HG02678 (cell line): ENCODE results near the gene PLD2.

ENCODE experiments used
- ATAC-seq: cut with Tn5 transposase; IDR thresholded peaks from one replicate; pipeline ENCODE4 v1.9.1; 2021; ENCODE audit warnings: mild to moderate bottlenecking, moderate library complexity; ENCODE audit not compliant: unreplicated experiment

PLD2 gene

DNA sequence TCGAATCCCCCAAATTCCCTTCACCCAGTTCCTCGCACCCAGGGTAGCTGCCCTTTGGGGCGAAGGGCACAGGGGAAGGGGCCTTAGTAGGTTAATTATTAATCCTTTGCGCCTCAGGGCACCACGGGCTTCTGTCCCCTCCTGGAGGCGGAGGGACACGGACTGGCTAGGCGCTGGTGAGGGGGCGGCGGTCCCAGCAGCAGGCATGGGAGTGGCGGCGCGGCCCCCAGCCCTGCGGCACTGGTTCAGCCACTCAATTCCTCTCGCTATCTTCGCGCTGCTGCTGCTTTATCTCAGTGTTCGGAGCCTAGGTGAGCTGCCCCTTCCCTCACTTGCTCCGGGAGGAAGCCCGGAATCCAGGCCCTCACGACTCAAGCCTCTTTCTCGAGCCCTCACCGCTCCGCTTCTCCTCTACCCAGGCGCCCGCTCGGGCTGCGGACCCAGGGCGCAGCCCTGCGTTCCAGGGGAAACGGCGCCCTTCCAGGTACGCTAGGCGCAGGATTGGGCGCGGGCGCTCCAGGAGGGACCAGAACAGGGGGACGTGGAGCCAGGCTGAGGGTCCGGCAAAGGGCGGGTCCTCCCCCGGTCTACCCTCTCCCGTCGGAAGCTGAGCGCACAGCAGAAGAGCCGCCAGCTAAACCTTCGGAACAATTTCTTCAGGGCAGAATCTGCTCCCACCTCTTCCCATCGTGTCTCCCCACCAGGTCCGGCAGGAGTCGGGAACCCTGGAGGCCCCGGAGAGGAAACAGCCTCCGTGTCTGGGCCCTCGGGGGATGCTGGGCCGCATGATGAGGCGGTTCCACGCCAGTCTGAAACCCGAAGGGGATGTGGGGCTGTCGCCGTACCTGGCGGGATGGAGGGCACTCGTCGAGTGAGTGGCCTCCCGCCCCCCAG lies 17.9 kb upstream of the PLD2 start, which contains the start of gene GLTPD2:
Gene GLTPD2 (plus strand): TSS at position 158 of the 894 bp plus-strand sequence. CDS start 48 bp downstream, at position 206.
- ATAC-seq: no peak

DNA sequence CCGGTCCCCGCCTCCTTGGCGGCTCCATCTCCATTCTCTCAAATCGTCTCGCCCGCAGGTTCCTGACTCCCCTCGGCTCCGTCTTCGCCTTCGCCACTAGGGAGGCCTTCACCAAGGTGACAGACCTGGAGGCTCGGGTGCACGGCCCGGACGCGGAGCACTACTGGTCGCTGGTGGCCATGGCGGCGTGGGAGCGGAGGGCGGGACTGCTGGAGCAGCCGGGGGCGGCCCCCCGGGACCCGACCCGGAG lies 17.3 kb upstream of the PLD2 start:
- ATAC-seq: no peak

DNA sequence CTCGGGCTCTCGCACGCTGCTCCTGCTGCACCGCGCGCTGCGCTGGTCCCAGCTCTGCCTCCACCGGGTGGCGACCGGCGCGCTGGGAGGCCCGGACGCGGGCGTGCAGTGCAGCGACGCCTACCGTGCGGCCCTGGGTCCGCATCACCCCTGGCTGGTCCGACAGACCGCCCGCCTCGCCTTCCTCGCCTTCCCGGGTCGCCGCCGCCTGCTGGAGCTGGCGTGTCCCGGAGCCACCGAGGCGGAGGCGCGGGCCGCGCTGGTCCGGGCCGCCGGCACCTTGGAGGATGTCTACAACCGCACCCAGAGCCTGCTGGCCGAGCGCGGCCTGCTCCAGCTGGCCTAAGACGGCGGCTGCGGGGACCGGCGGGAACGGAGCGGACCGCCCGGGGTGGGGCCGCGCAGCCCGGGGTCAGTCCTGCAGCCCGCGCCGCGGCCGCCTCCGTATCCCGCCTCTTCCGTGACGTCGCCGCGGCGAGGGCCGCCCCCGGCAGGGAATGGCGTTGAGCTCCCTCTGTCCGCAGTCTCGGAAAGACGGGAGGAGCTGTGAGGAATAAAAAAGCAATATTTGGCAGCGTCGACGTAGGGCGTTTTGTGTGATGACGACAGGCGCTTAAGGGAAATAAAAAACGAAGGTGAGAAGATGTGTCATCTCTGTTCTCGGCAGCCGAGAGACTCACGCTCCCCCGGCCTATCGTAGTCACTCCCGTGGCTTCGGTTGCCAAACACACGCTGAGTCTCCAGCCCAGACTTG lies 16.8 kb upstream of the PLD2 start:
- peak; percentile 92 for ATAC-seq

DNA sequence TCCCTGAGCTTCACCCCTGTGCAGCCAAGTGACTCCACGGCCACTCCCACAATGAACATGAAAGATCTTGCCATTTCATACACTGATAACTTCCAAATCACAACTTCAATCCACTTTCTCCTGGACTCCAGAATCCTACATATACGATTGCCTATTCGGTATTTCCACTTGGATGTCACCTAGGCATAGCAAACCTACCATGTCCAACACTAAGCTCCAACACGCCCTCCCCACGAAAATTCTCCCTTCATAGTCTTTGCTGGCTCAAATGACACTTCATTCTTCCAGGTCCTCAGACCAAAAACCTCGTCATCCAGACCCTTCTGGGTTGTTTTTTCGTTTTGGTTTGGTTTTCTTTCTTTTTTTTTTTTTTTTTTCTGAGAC lies 16.3 kb upstream of the PLD2 start:
- ATAC-seq: no peak

DNA sequence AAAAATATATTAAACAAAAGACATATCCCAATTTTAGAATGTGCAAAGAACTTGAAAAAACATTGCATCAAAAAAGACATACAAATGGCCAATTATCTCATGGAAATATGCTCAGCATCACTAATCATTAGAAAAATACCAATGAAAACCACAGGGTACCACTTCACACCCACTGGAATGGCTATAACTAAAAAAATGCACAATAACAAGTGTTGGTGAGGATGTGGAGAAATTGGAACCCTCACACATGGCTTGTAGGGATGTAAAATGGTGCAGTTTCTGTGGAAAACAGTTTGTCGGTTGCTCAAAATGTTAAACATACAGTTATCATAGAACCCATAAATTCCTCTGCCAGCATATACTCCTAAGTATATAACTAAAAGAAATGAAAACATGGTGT lies 11.8 kb upstream of the PLD2 start:
- ATAC-seq: no peak

DNA sequence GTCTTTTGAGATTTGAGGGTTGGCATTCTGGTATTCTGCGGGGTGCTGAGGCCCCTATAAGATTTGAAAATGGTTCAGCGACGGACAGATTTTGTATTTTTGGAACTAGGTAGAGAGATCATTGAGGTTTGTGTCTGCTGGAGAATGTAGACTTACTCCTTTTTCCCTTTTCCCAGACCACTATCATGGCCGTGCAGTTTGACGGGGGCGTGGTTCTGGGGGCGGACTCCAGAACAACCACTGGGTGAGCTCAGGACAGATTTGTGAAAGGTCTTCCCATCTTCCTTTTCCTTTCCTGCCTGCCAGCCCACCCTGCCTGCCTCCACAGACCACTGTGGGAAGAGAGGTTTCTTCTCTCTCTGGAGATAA lies 10.4 kb upstream of the PLD2 start:
- no peak for ATAC-seq

DNA sequence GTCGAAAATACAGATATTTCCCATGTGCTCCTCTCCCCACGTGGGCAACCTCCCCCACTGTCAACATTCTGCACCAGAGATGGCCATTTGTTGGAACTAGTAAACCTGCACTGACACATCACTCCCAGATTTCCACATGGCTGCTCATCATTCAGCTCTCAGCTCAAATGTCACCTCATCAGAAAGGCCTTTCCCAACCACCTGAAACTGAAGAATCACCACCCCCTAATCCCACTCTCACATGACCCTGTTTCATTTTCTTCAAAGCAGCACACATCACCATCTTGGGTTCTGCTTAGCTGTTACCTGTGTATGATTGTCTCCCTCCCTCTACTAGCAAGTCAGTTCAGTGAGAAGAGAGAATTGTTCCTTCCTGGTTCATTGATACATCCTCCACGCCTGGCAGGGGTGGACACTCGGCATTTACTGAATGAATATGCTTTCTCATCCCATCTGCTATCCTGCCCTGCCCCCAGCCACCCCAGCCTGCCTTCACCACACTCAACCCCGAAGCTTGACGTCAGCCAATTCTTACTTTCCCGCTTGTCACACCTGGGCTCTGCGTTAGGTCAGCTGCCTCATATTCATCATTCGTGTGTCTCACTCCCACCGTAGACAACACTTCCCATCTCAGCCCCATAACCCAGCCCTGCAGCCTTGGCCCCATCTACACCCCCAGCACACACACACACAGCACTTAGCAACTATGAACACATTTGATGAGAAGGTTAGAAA lies 6.3 kb upstream of the PLD2 start:
- no peak for ATAC-seq

DNA sequence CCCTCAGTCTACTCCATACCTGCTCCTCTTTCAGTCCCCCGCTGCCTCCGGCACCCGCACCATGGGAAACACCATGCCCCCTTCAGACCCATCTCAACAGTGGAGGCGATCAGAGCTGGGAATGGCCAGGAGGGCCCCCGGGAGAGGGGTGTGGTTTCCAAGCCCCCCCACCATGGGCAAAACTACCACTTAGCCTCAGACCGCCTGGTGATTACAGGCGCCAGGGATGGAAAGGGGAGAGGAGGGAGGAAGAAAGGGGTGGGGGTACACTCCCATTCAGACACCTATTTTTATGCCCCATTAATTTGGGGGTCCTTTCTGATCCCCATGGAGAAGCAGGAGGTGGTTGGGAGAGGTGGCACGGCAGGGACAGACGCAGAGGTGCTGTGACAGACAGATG lies 4.7 kb upstream of the PLD2 start, which contains the start of gene C17orf114:
Gene C17orf114 (minus strand): TSS at position 101 of the 400 bp plus-strand sequence.
- ATAC-seq: no peak

DNA sequence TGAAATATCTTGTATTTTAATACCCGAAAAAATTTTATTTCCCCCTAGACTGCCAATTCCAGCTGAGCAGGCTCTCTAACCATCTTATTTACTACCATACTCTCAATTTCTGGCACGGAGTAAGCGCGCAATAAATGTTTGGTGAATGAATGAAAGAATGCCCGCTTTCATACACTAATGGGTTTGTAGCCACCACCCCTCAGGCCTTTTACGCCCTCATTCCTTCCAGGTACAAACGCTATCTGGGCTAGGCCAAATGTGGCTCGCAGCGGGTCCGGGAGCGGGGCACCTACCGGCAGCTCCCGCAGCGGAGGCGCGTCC lies 536 bp upstream of the PLD2 start:
- no peak for ATAC-seq

DNA sequence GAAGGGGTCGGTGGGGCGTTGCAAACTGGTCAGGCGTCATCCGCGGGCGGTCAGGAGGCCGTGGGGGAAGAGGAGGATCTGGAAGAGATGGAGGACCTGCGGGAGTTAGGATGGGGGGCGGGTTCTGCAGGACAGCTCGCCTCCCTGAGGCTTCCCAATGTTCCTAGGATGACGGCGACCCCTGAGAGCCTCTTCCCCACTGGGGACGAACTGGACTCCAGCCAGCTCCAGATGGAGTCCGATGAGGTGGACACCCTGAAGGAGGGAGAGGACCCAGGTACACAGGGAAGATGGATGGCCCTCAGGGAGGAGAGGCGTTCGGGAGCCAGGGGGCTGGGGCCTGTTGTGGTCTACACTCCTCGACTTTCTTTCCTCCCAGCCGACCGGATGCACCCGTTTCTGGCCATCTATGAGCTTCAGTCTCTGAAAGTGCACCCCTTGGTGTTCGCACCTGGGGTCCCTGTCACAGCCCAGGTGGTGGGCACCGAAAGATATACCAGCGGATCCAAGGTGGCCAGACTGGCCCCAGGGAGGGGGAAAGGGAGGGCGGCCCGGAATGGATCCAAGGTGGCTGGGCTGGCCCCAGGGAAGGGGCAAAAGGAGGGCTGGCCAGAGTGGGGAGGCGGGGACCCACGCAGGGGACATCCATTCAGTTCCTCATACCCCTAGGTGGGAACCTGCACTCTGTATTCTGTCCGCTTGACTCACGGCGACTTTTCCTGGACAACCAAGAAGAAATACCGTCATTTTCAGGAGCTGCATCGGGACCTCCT lies 839 bp downstream of the PLD2 start:
- no peak for ATAC-seq

DNA sequence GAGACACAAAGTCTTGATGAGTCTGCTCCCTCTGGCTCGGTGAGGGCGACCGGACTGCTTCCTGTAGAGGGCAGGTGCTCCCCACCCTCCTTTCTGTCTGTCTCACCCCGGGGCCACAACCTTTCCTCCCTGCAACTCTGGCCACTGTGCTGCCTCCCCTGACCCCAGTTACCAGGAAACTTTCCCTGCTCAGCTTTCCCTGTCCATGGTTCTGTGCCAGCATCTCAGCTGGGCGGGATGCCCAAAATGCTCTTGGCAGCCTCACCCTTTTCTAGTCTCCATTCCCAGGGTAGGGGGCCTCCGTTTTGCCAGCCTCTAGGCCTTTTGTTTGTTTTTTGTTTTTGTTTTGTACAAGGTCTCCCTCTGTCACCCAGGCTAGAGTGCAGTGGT lies 1.4 kb downstream of the PLD2 start:
- no peak for ATAC-seq

DNA sequence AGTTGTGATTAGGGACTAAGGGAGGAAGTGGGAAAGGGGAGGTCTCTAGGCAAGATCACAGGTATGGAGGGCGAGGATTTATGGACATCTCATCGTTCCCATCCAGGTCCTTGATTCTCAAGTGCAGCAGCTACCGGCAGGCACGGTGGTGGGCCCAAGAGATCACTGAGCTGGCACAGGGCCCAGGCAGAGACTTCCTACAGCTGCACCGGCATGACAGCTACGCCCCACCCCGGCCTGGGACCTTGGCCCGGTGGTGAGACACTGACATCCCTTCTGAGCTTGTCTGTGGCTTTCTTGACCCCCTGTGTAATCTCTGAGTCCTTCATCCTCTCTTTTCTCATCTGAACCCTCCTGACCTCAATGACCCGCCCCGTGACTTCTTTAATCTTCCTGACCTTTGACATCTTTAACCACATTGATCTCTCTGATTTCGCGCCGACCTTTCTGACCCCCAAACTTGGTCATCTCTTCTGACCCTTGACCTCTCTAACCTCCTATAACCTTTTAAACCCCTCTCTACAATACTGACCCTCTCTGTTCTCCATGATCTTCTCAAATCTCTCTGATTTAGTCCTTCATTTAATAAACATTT lies 3.8 kb downstream of the PLD2 start:
- ATAC-seq: no peak

DNA sequence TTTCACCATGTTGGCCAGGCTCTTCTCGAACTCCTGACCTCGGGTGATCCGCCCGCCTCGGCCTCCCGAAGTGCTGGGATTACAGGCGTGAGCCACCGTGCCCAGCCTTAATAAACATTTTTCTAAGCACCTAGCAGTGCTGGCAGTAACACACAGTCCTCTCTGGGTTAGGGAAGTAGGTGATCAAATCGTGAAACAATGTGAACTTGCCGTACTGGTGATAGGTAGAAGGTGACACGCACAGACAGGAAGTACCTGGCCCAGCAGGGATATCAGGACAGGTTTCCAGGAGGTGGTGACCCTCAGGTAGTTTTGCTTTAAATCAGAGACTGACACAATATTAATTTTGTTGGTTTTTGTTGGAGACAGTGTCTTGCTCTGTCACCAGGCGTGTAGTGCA lies 4.5 kb downstream of the PLD2 start:
- ATAC-seq: no peak

DNA sequence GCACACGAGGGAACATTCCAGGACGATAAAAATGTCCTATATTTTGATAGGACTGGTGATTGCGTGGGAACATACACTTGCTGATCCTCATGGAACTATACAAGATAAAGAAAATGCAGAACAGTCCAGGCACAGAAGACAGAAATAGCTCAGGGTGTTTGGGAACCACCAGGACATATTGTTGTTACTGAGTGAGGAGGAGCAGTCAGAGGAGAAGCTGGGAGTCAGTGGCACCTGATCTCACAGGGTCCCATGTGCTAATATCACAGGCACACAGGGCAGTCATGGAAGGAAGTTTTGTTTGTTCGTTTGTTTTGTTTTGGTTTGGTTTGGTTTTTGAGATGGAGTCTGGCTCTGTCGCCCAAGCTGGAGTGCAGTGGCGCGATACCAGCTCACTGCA lies 5.7 kb downstream of the PLD2 start:
- ATAC-seq: no peak

DNA sequence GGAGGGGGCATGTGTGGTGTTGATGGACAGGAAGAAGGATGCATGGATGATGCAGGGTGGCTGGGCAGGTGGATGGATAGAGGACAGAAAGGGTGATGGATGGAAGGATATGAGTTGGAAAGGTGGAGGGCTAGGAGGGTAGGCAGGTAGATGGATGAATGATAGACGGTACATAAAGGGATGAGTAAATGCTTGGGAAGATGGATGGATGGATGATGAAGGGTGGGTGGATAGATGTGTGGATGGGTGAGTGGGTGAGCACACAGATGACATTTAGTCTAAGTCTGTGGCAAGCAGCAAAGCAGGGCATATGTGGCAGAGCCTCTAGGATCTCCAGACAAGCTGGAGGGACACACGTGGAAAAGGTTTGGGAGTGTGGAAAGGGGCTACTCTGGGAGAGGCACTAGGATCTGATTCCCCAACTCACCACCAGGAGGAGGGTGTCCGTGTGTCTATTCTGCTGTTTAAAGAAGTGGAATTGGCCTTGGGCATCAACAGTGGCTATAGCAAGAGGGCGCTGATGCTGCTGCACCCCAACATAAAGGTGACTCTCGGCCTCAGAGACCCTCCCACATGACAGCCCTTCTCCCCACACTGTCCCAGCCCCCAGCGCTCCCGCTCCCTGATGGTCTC lies 8.2 kb downstream of the PLD2 start:
- no peak for ATAC-seq

DNA sequence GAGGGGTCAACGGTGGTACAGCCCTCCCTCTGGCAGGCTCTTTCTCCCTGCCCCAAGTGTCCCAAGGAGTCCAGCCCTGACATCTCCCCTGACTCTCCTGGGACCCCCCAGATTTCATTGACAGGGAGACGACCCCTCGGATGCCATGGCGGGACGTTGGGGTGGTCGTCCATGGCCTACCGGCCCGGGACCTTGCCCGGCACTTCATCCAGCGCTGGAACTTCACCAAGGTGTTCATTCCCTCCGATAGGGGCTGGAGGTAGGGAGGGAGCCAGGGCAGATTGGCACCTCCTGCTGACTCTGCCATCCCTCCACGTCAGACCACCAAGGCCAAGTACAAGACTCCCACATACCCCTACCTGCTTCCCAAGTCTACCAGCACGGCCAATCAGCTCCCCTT lies 9.9 kb downstream of the PLD2 start:
- ATAC-seq: no peak

DNA sequence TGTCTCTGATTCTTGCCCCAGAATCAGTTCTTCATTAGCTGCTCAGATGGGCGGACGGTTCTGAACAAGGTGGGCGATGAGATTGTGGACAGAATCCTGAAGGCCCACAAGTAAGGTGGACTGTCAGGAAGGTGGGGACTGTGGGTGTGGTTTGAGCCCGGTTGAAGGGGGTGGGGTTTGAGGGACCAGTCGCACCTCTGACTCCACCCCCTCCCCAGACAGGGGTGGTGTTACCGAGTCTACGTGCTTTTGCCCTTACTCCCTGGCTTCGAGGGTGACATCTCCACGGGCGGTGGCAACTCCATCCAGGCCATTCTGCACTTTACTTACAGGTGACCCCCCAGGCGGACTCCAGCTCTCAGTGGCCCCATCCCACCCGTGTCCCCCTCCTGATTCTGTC lies 11.3 kb downstream of the PLD2 start:
- no peak for ATAC-seq

DNA sequence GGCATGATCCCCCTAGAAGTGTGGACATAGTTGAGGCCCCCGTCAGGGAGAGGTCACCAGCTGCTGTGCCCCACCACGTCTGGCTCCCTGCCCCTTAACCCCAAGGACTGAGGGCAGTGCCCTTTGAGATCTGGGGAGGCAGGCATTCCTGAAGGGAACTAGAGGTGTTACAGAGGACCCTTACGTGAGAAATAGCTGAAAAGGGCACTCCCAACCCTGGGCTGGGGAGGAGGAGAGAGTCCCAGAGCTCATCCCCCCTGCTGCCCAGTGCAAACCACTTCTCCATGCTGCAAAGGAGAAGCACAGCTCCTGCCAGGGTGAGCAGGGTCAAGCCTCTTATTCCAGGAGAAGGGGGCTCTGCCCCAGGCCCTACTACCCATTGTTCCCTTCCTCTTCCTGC lies 15.9 kb downstream of the PLD2 start:
- no peak for ATAC-seq

DNA sequence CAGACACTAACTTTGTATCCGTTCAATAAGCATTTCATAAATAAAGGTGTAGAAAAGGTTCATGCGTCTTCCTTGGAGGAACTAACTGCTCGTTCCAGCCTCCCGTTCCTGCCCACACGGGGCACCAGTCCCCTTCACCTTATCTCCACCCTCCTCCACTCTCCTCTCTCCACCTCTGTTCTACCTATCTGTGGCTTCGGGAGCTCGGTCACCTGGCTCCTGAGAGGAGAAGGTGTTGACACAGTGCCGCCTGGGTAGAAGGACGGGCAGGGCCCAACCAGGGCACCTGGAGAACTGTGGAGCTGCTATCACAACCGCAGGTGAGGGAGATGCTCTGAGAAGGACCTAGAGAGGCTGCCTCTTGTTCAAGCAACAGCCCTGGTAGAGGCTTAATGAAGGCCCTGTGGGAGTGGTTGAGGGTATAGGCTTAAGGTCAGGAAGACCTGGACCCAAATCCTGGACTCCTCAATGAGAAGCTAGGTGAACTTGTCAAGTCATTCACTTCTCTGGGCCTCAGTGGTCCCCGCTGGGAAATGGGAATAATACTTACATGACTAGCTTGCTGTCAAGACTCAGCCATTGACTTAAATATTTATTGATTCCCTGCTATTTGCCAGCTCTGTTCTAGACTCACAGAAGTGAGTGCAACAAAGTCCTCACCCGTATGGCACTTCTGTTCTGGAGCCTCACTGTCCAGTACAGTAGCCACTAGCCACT lies 16.6 kb downstream of the PLD2 start:
- ATAC-seq: no peak

DNA sequence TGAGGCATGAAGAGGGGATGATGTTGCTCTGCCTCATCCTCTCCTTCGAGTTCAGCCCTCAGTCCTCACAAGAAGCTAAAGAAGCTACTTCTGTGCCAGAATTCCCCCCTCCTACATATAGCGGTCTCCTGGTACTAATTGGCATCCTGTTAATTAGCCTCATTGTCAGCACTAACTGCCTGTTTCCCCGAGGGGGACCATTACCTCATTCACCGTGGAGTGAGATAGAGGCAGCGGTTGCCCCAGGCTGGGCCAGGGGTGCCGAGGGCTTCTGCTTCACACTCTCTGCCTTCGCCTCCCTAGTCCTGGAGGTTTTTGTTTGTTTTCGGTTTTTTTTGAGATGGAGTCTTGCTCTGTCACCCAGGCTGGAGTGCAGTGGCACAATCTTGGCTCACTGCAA lies 20.4 kb downstream of the PLD2 start:
- no peak for ATAC-seq
